ENCODE data around the gene ERP27.

GRCh38 chr12:14902465-14902864 is 35.9 kb downstream of the ERP27 start:
- no peak for TF ChIP-seq POLR2A (IDR thresholded peaks at IDR 0.05; ENCODE audit: low read depth, low read length)
- TF ChIP-seq POLR2AphosphoS5 (IDR thresholded peaks at IDR 0.05; ENCODE audit: low read depth, low read length): no peak
- TF ChIP-seq POU2F2 (IDR thresholded peaks at IDR 0.05; ENCODE audit: low read depth, low read length): no peak
- no peak for TF ChIP-seq TAF1 (IDR thresholded peaks at IDR 0.05; ENCODE audit: low read depth, low read length)
- TF ChIP-seq PAX5 (IDR thresholded peaks at IDR 0.05; ENCODE audit: insufficient read depth, low read length, severe bottlenecking): no peak

Measured in GM12891 (cell line).